Spleen (tissue), 7 donors: ENCODE measurements around the gene MCTP1.

ENCODE experiments used
- POLR2A ChIP-seq, 3 donors: fragments of 450-650 bp; IDR thresholded peaks; one replicate each; pipeline ENCODE4 v1.5.1; 2017; ENCODE audit warnings: antibody characterized with exemption in 3 of 3, mild to moderate bottlenecking in 1 of 3
- POLR2AphosphoS5 ChIP-seq, 3 donors: sonication (generic); formaldehyde crosslinking; IDR thresholded peaks; one replicate each; pipeline ENCODE4 v1.5.1; 2017; ENCODE audit warnings: antibody characterized with exemption in 3 of 3
- TF ChIP-seq, protein P1 (sequence below), 11 experiments: fragments of 200-600 bp in 7 of 11; fragments of 450-650 bp in 4 of 11; sonication (generic) in 4 of 11; IDR thresholded peaks in 8 of 11; conservative IDR thresholded peaks in 3 of 11; 1 replicate in 7 of 11; 2 replicates in 4 of 11; pipeline versions ENCODE4 v1.4.0 to v1.8.0; 2016 to 2021; ENCODE audit warnings: antibody characterized with exemption in 11 of 11, inconsistent platforms in 4 of 11, mild to moderate bottlenecking in 1 of 11
- donor health status: DM: no; HTN: no; CAD: no; lungs with moderate emphysema.
- donor health status: DM: no; HTN: no; CAD: no.
- donor health status: DM: no; HTN: no; CAD: no.

DNA sequence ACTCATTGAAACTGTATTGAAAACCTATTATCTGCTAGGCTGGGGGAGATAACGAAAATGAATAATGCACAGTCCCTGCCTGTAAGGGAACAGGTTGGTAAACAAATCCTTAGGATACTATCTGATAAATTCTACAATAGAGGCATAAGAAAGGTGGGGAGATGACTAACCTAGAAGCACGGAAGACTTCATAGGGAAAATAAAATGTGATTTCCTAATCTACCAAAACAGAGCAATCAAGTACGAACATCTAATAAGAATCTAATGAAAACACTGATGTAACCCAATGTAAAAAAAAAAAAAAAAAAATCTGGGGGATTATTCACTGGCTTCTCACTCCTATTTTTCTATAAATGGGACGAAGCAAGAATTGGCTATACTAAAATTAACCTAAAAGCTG lies 542.0 kb downstream of the MCTP1 start:
- TF ChIP-seq, protein P1, sequence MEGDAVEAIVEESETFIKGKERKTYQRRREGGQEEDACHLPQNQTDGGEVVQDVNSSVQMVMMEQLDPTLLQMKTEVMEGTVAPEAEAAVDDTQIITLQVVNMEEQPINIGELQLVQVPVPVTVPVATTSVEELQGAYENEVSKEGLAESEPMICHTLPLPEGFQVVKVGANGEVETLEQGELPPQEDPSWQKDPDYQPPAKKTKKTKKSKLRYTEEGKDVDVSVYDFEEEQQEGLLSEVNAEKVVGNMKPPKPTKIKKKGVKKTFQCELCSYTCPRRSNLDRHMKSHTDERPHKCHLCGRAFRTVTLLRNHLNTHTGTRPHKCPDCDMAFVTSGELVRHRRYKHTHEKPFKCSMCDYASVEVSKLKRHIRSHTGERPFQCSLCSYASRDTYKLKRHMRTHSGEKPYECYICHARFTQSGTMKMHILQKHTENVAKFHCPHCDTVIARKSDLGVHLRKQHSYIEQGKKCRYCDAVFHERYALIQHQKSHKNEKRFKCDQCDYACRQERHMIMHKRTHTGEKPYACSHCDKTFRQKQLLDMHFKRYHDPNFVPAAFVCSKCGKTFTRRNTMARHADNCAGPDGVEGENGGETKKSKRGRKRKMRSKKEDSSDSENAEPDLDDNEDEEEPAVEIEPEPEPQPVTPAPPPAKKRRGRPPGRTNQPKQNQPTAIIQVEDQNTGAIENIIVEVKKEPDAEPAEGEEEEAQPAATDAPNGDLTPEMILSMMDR (IDR thresholded peaks at IDR 0.05 in 8 of 11, conservative IDR thresholded peaks at IDR 0.05 in 3 of 11): no peak
- no peak for TF ChIP-seq POLR2AphosphoS5 (IDR thresholded peaks at IDR 0.05)
- TF ChIP-seq POLR2A (IDR thresholded peaks at IDR 0.05): no peak
